ENCODE results near the gene ZFPM1.

Gene ZFPM1

DNA sequence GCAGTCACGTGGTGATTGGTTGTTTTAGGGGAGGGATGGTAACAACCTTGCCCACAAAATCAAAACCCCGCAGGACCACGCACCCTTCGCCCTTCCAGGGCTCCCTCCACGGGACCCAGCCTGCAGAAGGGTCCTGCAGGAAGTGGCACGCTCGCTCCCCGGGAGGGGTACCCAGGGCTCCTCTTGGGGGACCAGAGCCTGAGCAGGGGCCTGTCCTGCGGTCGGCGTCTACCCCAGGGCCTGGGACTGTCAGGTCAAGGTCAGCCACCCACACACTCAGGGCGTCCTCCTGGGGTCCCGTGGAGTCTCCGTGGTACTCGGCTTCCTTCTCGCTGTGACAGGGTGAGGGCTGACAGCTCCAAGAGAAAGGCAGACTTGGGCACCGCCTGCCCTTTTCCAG is 36.4 kb upstream of the ZFPM1 start:
- H3K27ac Mint-ChIP-seq, result peak overlapping the region in 1 of 3 experiments; percentile 76
- H3K4me1 Mint-ChIP-seq, result no peaks in the 10 kb centered on the region
- H3K36me3 Mint-ChIP-seq (ENCODE audit: low read depth), result no peaks in the 10 kb centered on the region
- H3K9me3 Mint-ChIP-seq, result no peaks in the 10 kb centered on the region
- H3K4me3 Mint-ChIP-seq, result no peak overlapping the region
- no peaks in the 10 kb centered on the region for H3K27me3 Mint-ChIP-seq (ENCODE audit: low read depth)
- TF ChIP-seq, protein P1, sequence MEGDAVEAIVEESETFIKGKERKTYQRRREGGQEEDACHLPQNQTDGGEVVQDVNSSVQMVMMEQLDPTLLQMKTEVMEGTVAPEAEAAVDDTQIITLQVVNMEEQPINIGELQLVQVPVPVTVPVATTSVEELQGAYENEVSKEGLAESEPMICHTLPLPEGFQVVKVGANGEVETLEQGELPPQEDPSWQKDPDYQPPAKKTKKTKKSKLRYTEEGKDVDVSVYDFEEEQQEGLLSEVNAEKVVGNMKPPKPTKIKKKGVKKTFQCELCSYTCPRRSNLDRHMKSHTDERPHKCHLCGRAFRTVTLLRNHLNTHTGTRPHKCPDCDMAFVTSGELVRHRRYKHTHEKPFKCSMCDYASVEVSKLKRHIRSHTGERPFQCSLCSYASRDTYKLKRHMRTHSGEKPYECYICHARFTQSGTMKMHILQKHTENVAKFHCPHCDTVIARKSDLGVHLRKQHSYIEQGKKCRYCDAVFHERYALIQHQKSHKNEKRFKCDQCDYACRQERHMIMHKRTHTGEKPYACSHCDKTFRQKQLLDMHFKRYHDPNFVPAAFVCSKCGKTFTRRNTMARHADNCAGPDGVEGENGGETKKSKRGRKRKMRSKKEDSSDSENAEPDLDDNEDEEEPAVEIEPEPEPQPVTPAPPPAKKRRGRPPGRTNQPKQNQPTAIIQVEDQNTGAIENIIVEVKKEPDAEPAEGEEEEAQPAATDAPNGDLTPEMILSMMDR (IDR thresholded peaks at IDR 0.05; ENCODE audit: unreplicated experiment in 3 of 3), result no peak

GRCh38 chr16:88417684-88418476 is 35.2 kb upstream of the ZFPM1 start:
- no peak overlapping the region for H3K4me3 Mint-ChIP-seq
- H3K27ac Mint-ChIP-seq, result no peak overlapping the region
- no peaks in the 10 kb centered on the region for H3K4me1 Mint-ChIP-seq
- TF ChIP-seq, protein P1 (IDR thresholded peaks at IDR 0.05; ENCODE audit: unreplicated experiment in 3 of 3), result no peak
- no peaks in the 10 kb centered on the region for H3K36me3 Mint-ChIP-seq (ENCODE audit: low read depth)
- no peaks in the 10 kb centered on the region for H3K27me3 Mint-ChIP-seq (ENCODE audit: low read depth)
- H3K9me3 Mint-ChIP-seq, result no peaks in the 10 kb centered on the region

- TF ChIP-seq, protein P1 (IDR thresholded peaks at IDR 0.05; ENCODE audit: unreplicated experiment in 3 of 3), result no peak
- H3K27me3 Mint-ChIP-seq (ENCODE audit: low read depth), result no peaks in the 10 kb centered on the region
- H3K4me1 Mint-ChIP-seq, result peaks cover under 1% of the 10 kb centered on the region
- no peak overlapping the region for H3K27ac Mint-ChIP-seq
- H3K9me3 Mint-ChIP-seq, result no peaks in the 10 kb centered on the region
- no peaks in the 10 kb centered on the region for H3K36me3 Mint-ChIP-seq (ENCODE audit: low read depth)
- no peak overlapping the region for H3K4me3 Mint-ChIP-seq
Measured at GRCh38 chr16:88418869-88419268, 34.2 kb upstream of the ZFPM1 start.

DNA sequence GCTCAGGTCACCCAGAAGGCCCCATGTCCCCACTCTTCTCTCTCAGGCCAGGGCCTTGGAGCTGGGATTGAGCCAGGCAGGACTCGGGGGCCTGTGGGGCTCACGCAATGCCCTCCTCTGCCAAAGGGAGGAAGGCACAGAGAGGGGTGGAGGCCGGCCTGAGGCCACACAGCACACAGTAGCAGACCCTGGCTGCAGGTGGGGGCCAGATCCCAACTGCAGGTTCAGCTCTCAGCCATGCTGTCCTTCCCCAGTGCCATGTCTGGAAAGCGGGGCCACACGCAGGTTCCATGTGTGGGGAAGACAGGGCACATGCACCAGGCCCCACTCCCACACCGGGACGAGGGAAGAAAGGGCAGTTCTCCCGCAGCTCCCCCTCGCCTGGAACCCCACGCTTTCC is 33.3 kb upstream of the ZFPM1 start:
- no peaks in the 10 kb centered on the region for H3K9me3 Mint-ChIP-seq
- H3K4me3 Mint-ChIP-seq, result no peak overlapping the region
- no peaks in the 10 kb centered on the region for H3K27me3 Mint-ChIP-seq (ENCODE audit: low read depth)
- H3K4me1 Mint-ChIP-seq, result peaks cover 10% of the 10 kb centered on the region
- no peak overlapping the region for H3K27ac Mint-ChIP-seq
- H3K36me3 Mint-ChIP-seq (ENCODE audit: low read depth), result no peaks in the 10 kb centered on the region
- TF ChIP-seq, protein P1 (IDR thresholded peaks at IDR 0.05; ENCODE audit: unreplicated experiment in 3 of 3), result no peak

- Mint-ChIP-seq H3K4me1 (peaks cover 11% of the 10 kb centered on the region), H3K9me3 (no peaks in the 10 kb centered on the region), H3K36me3 (ENCODE audit: low read depth) (no peaks in the 10 kb centered on the region), H3K27ac (no peak overlapping the region), H3K4me3 (no peak overlapping the region), H3K27me3 (ENCODE audit: low read depth) (no peaks in the 10 kb centered on the region)
- TF ChIP-seq, protein P1 (IDR thresholded peaks at IDR 0.05; ENCODE audit: unreplicated experiment in 3 of 3), result no peak
Measured at GRCh38 chr16:88420496-88420895, 32.6 kb upstream of the ZFPM1 start.

DNA sequence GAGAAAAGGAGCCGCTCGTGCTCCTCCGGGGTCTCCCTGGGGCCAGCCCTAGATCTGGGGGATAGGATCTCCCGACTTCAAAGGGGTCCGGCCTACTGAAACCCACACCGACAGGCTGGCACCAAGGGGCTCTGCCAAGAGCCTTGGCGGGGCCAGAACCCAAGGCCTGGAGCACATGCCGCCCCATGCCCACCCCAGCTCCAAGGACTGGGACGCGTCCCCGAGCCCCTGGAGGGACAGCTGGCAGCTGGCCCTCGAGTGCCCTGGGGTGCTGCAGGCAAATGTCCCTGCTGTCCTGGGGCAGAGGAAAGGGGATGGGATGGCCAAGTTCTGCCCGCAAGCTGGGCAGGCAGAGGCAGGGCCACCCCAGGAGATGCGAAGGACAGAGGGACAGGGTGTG is 31.8 kb upstream of the ZFPM1 start:
- TF ChIP-seq, protein P1 (IDR thresholded peaks at IDR 0.05; ENCODE audit: unreplicated experiment in 3 of 3), result no peak
- H3K9me3 Mint-ChIP-seq, result no peaks in the 10 kb centered on the region
- no peak overlapping the region for H3K27ac Mint-ChIP-seq
- no peak overlapping the region for H3K4me3 Mint-ChIP-seq
- no peaks in the 10 kb centered on the region for H3K36me3 Mint-ChIP-seq (ENCODE audit: low read depth)
- H3K27me3 Mint-ChIP-seq (ENCODE audit: low read depth), result no peaks in the 10 kb centered on the region
- peaks cover 11% of the 10 kb centered on the region for H3K4me1 Mint-ChIP-seq
